HepG2 (cell line): ENCODE measurements around the gene PEX11B. TPM values are rescaled to one million over a fixed set of nuclear protein-coding genes. Genes with fewer than 3 reads are reported as not detected.

Experiments used
- polyA plus RNA-seq, 8 experiments: library from polyadenylated mRNA; depleted of rRNA in 3 of 8; stranded (reverse) in 7 of 8; unstranded in 1 of 8; fragments of >200 nt; fragmentation: Illumina TruSeq in 4 of 8; extraction: Trizol in 4 of 8; gene quantifications; 2 replicates each; pipeline versions ENCODE4 v1.2.1 to v1.2.3, GENCODE V29; 2011 to 2016; ENCODE audit warnings: low read depth in 4 of 8, missing spikeins in 1 of 8, mixed read lengths in 1 of 8; ENCODE audit not compliant: insufficient read depth in 1 of 8
- total RNA-seq, 5 experiments: library from RNA; depleted of rRNA; stranded (reverse); fragments of >200 nt; fragmentation: Illumina TruSeq; extraction: Trizol; gene quantifications; 2 replicates each; pipeline ENCODE4 v1.2.3, GENCODE V29; 2016; ENCODE audit warnings: low read depth in 1 of 5

PEX11B gene
- total and polyA plus RNA-seq, 2 of the 13 experiments (the other 11 are each of a cell fraction or from before 2014, with no cell fraction given): 21.6 to 48.4 TPM

Other genes with a start within 250 kb of the PEX11B start
- gene PDZK1, start 211.3 kb downstream of the PEX11B start, total RNA-seq (2016; rRNA removed; fragmentation: Illumina TruSeq; extraction: Trizol): 46.4 and 65.0 TPM in 2 replicates
- gene PDZK1, start 211.3 kb downstream of the PEX11B start, polyA plus RNA-seq (2011; rRNA removed): 14.9 and 16.2 TPM in 2 replicates
- gene CD160, start 199.2 kb downstream of the PEX11B start, total RNA-seq (2016; rRNA removed; fragmentation: Illumina TruSeq; extraction: Trizol): not detected in 2 replicates
- 0.04 and 0.09 TPM in 2 replicates for gene CD160, start 199.2 kb downstream of the PEX11B start, polyA plus RNA-seq (2011; rRNA removed)
- gene RNF115, start 94.6 kb downstream of the PEX11B start, total RNA-seq (2016; rRNA removed; fragmentation: Illumina TruSeq; extraction: Trizol): 7.8 and 10.1 TPM in 2 replicates
- 4.6 and 6.0 TPM in 2 replicates for gene RNF115, start 94.6 kb downstream of the PEX11B start, polyA plus RNA-seq (2011; rRNA removed)
- gene POLR3C, start 94.5 kb downstream of the PEX11B start, total RNA-seq (2016; rRNA removed; fragmentation: Illumina TruSeq; extraction: Trizol): 24.3 TPM in 2 replicates
- gene POLR3C, start 94.5 kb downstream of the PEX11B start, polyA plus RNA-seq (2011; rRNA removed): 15.0 and 15.5 TPM in 2 replicates
- gene NUDT17, start 73.1 kb downstream of the PEX11B start, total RNA-seq (2016; rRNA removed; fragmentation: Illumina TruSeq; extraction: Trizol): 2.6 TPM in 2 replicates
- 5.7 and 5.8 TPM in 2 replicates for gene NUDT17, start 73.1 kb downstream of the PEX11B start, polyA plus RNA-seq (2011; rRNA removed)
- 3.7 and 4.6 TPM in 2 replicates for gene PIAS3, start 59.6 kb downstream of the PEX11B start, total RNA-seq (2016; rRNA removed; fragmentation: Illumina TruSeq; extraction: Trizol)
- 8.0 and 9.7 TPM in 2 replicates for gene PIAS3, start 59.6 kb downstream of the PEX11B start, polyA plus RNA-seq (2011; rRNA removed)
- gene ANKRD35, start 32.9 kb downstream of the PEX11B start, total RNA-seq (2016; rRNA removed; fragmentation: Illumina TruSeq; extraction: Trizol): 0.02 TPM in 1 of 2 replicates, not detected in the other
- not detected in 2 replicates for gene ANKRD35, start 32.9 kb downstream of the PEX11B start, polyA plus RNA-seq (2011; rRNA removed)
- 0.53 and 0.89 TPM in 2 replicates for gene ITGA10, start 8.7 kb downstream of the PEX11B start, total RNA-seq (2016; rRNA removed; fragmentation: Illumina TruSeq; extraction: Trizol)
- 1.6 and 1.8 TPM in 2 replicates for gene ITGA10, start 8.7 kb downstream of the PEX11B start, polyA plus RNA-seq (2011; rRNA removed)
- 162 and 224 TPM in 2 replicates for gene RBM8A, start 8.8 kb upstream of the PEX11B start, total RNA-seq (2016; rRNA removed; fragmentation: Illumina TruSeq; extraction: Trizol)
- 75.2 and 106 TPM in 2 replicates for gene RBM8A, start 8.8 kb upstream of the PEX11B start, polyA plus RNA-seq (2011; rRNA removed)
- 8.1 and 10.9 TPM in 2 replicates for gene LIX1L, start 39.3 kb upstream of the PEX11B start, total RNA-seq (2016; rRNA removed; fragmentation: Illumina TruSeq; extraction: Trizol)
- 19.4 and 24.9 TPM in 2 replicates for gene LIX1L, start 39.3 kb upstream of the PEX11B start, polyA plus RNA-seq (2011; rRNA removed)
- gene ANKRD34A, start 45.9 kb upstream of the PEX11B start, total RNA-seq (2016; rRNA removed; fragmentation: Illumina TruSeq; extraction: Trizol): 0.07 and 0.14 TPM in 2 replicates
- 0.05 and 0.07 TPM in 2 replicates for gene ANKRD34A, start 45.9 kb upstream of the PEX11B start, polyA plus RNA-seq (2011; rRNA removed)
- gene POLR3GL, start 46.0 kb upstream of the PEX11B start, total RNA-seq (2016; rRNA removed; fragmentation: Illumina TruSeq; extraction: Trizol): 12.4 and 15.3 TPM in 2 replicates
- gene POLR3GL, start 46.0 kb upstream of the PEX11B start, polyA plus RNA-seq (2011; rRNA removed): 10.8 and 11.5 TPM in 2 replicates
- 24.4 and 25.4 TPM in 2 replicates for gene TXNIP, start 77.9 kb upstream of the PEX11B start, total RNA-seq (2016; rRNA removed; fragmentation: Illumina TruSeq; extraction: Trizol)
- 237 and 283 TPM in 2 replicates for gene TXNIP, start 77.9 kb upstream of the PEX11B start, polyA plus RNA-seq (2011; rRNA removed)
- 0.15 and 0.18 TPM in 2 replicates for gene HJV, start 103.0 kb upstream of the PEX11B start, total RNA-seq (2016; rRNA removed; fragmentation: Illumina TruSeq; extraction: Trizol)
- 0.03 TPM in 1 of 2 replicates, not detected in the other for gene HJV, start 103.0 kb upstream of the PEX11B start, polyA plus RNA-seq (2011; rRNA removed)
- gene NBPF10, start 226.1 kb upstream of the PEX11B start, total RNA-seq (2016; rRNA removed; fragmentation: Illumina TruSeq; extraction: Trizol): 0.36 and 0.49 TPM in 2 replicates
- gene NBPF10, start 226.1 kb upstream of the PEX11B start, polyA plus RNA-seq (2011; rRNA removed): 0.28 and 0.40 TPM in 2 replicates